GM12801 (cell line): ENCODE measurements around the gene TAOK1.

Experiments
- CTCF ChIP-seq: IDR thresholded peaks from one replicate; pipeline ENCODE4 v1.5.1; 2011; ENCODE audit warnings: control low read depth; ENCODE audit not compliant: insufficient read length; ENCODE audit errors: extremely low read depth

Gene TAOK1

DNA sequence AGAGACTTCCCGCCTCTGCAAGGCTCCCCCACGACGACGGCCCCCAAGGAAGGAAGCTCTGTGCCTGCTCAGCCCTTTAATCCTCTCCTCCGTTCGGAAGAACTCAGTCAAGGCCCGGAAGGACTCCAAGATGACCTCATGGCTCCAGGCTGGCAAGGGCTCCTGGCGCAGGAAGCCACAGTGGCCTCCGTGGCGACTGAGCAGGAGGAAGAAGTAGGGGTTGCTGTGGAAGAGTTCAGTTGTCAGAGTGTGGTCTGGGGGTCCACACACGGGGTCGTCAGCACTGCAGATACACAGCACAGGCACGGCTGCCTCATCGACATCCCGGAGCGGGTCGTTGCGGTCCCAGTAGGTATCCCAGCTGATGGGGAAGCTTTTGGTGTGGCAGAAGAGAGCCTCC, 172.5 kb downstream of the TAOK1 start:
- no peak for TF ChIP-seq CTCF

GRCh38 chr17:29563816-29564215, 173.7 kb downstream of the TAOK1 start:
- no peak for TF ChIP-seq CTCF

DNA sequence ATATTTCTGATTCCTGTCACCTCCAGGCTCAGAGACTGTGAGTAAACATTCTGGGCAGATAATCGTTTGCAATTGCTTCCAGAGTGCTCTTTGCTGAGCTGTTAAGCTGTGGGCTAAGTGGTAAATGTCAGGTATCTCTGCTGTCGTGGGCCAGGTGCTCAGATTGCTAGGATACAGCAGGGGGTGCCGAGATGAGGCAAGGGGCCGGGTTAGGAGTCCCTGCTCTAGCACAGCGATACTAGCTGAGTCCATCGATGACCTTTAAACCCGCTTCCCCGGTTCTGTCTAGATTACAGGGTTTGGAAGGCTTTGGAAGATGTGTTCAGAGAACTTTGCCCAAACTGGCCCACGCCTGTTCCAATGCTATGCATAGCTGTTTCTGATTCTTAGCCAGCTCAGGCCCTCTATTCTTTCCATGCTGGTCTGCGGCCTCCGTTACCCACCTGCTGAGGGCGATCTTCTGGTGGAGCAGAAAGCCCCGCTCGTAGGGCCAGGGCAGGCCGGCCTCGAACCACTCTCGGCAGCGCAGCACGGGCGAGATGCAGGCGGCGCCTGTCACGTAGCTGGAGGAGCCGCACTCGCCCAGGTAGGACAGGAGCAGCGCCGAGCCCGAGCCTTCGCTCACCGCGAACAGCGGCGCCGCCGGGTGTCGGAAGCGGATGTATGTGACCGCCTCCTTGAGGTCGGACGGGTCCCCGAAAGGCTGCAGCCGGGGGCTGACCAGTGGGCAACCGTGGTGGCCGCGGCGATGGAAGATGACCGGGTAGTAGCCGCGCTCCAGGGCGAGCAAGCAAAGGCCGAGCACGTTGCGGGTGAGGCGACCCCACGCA, 175.7 kb downstream of the TAOK1 start:
- TF ChIP-seq CTCF: no peak

- no peak for TF ChIP-seq CTCF
These were observed 176.5 kb downstream of the TAOK1 start, which contains the start of gene ABHD15 for GRCh38 chr17:29566473-29567303. ABHD15 (minus strand) TSS chr17:29567037; CDS start chr17:29566966, 71 bp downstream.

- no peak for TF ChIP-seq CTCF
These were observed 177.1 kb downstream of the TAOK1 start for GRCh38 chr17:29567304-29567553.

GRCh38 chr17:29567554-29568330, 177.6 kb downstream of the TAOK1 start:
- TF ChIP-seq CTCF: no peak

DNA sequence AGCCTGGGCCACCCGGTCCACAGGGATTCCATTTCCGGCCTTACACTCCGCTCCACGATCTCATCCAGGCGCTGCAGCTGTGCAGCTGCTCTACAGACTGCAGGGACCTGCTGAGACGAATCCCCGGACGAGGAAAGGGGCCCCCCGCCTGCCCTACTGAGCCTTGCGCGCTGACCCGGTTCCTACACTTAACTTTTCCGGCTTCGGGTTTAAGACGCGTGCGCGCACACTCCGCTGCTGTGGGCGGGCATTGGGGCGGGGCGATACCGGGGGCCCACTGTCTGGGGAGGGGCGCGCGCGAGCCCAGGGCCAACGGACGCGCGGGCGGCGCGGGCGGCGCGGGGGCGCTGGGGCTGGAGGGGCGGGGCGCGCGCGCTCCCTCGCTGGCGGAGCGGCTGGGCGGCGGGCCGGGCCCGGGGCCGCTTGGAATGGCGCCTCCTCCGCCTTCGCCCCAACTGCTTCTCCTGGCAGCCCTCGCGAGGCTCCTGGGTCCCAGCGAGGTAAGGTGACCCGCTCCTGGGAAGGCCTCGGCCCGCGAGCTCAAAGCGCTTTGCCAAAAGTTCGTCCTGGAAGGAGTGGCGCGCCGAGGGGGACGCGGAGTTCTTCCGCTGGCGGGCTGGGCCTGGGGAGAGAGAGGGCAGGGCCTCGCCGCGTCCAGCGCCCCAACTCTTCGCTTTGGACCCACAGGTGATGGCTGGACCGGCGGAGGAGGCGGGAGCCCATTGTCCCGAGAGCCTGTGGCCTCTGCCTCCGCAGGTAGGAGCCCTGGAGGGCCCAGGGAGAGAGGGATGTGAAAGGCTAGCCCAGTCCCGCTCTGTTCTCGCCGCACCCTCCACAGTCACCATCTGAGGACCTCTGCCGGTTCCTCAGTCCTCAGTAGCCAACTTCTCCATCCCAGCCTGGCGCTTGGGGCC, 178.4 kb downstream of the TAOK1 start, which contains the start of gene TP53I13:
TP53I13 (plus strand) TSS at position 371 of the 914 bp plus-strand sequence; CDS start at position 429, 58 bp downstream.
- TF ChIP-seq CTCF: no peak
